ENCODE results near the gene COL13A1. TPM values are rescaled to one million over a fixed set of nuclear protein-coding genes. Genes with fewer than 3 reads are reported as not detected.

Gene COL13A1
- polyA plus RNA-seq, 1 of the 3 experiments (the other 2 are of a cell fraction), result 26.7 TPM

- TF ChIP-seq USF1 (IDR thresholded peaks at IDR 0.05; ENCODE audit: borderline replicate concordance, low read depth) (no peak), NRF1 (IDR thresholded peaks at IDR 0.05; ENCODE audit: low read depth, low read length) (no peak), RCOR1 (IDR thresholded peaks at IDR 0.05; ENCODE audit: low read length) (no peak)
Observed at GRCh38 chr10:69884024-69884367, 82.3 kb downstream of the COL13A1 start (continued).

- Histone ChIP-seq H3K9me2 (no peaks in the 10 kb centered on the region), H3F3A (replicated peaks; ENCODE audit: insufficient read depth) (no peaks in the 10 kb centered on the region), H3K36me3 (replicated peaks in 1 of 2; ENCODE audit: control insufficient read depth in 1 of 2, insufficient read depth in 2 of 2, low read length in 1 of 2) (no peaks in the 10 kb centered on the region), H3K4me3 (ENCODE audit: low read depth in 2 of 2, low read length in 1 of 2) (no peak overlapping the region), H3K9me3 (no peaks in the 10 kb centered on the region), H4K20me1 (ENCODE audit: insufficient read depth) (no peaks in the 10 kb centered on the region), H3K27ac (ENCODE audit: low read depth in 2 of 2, low read length in 1 of 2) (no peak overlapping the region), H3K4me1 (ENCODE audit: control insufficient read depth in 1 of 2, insufficient read depth in 2 of 2, low read depth in 1 of 2, low read length in 1 of 2) (no peaks in the 10 kb centered on the region; a peak in 1 of 4 replicates), H3K9ac (no peak overlapping the region), H3K27me3 (ENCODE audit: insufficient read depth) (no peaks in the 10 kb centered on the region), H3K79me2 (ENCODE audit: insufficient read depth) (no peaks in the 10 kb centered on the region), H3K4me2 (no peak overlapping the region), H2AFZ (ENCODE audit: low read depth) (no peak overlapping the region)
- POLR2A ChIA-PET, result no interaction called here
- DNase-seq, result no peak
- CTCF ChIA-PET, result interaction anchor here (0.7 to 3.0 kb wide), 2 partner anchors 12 to 30 kb away, joined by 3 to 21 read pairs; no protein-coding TSS in a partner anchor
- TF ChIP-seq FOXM1 (IDR thresholded peaks at IDR 0.05; ENCODE audit: low read depth), result no peak
- no peak for TF ChIP-seq TEAD4 (IDR thresholded peaks at IDR 0.05; ENCODE audit: borderline replicate concordance, insufficient read depth)
- no peak for TF ChIP-seq MXI1 (IDR thresholded peaks at IDR 0.05; ENCODE audit: low read depth, low read length)
- TF ChIP-seq EZH2phosphoT487 (IDR thresholded peaks at IDR 0.05; ENCODE audit: borderline replicate concordance, low read depth), result no peak
- TF ChIP-seq GABPA (IDR thresholded peaks at IDR 0.05; ENCODE audit: low read depth), result no peak
- no peak for TF ChIP-seq RCOR1 (IDR thresholded peaks at IDR 0.05; ENCODE audit: low read length)
- no peak for TF ChIP-seq RXRA (IDR thresholded peaks at IDR 0.05; ENCODE audit: borderline replicate concordance, low read depth)
- no peak for TF ChIP-seq MEF2A (IDR thresholded peaks at IDR 0.05; ENCODE audit: borderline replicate concordance, low read depth)
- no peak for TF ChIP-seq POLR2AphosphoS5 (IDR thresholded peaks at IDR 0.05; ENCODE audit: low read depth, low read length)
- no peak for TF ChIP-seq IRF3 (IDR thresholded peaks at IDR 0.05; ENCODE audit: low read depth, low read length)
- TF ChIP-seq JUND (IDR thresholded peaks at IDR 0.05), result no peak
- TF ChIP-seq NRF1 (IDR thresholded peaks at IDR 0.05; ENCODE audit: low read depth, low read length), result no peak
- TF ChIP-seq RAD21 (IDR thresholded peaks at IDR 0.05; ENCODE audit: low read length), result no peak
- TF ChIP-seq FOXJ3 (CRISPR knock-in tag; IDR thresholded peaks at IDR 0.05), result no peak
- no peak for TF ChIP-seq SMC3 (IDR thresholded peaks at IDR 0.05; ENCODE audit: low read depth, low read length)
- no peak for TF ChIP-seq ZBTB33 (IDR thresholded peaks at IDR 0.05; ENCODE audit: borderline replicate concordance, low read depth)
- TF ChIP-seq TAF1 (IDR thresholded peaks at IDR 0.05; ENCODE audit: borderline replicate concordance, low read depth, low read length), result no peak
- no peak for TF ChIP-seq REST (IDR thresholded peaks at IDR 0.05; ENCODE audit: low read depth, low read length)
- 75% methylated on average over 5 of the region's 5 CpGs for WGBS (ENCODE audit: low lambda C conversion rate)
Observed at GRCh38 chr10:69884686-69885085, 83.0 kb downstream of the COL13A1 start.

All from SK-N-SH (cell line).